HUDEP-2 (cell line): Measurements from ENCODE around the gene GOSR2.

Source experiments
- DNase-seq, 76 experiments: peaks; one replicate each; lab custom pipeline; 2025; ENCODE audit not compliant: unreplicated experiment in 76 of 76; lab: John Stamatoyannopoulos, UW

GOSR2 gene

GRCh38 chr17:46922804-46923635 is at the start of gene GOSR2:
GOSR2 (plus strand) TSS chr17:46923160; CDS start chr17:46923193, 33 bp downstream.
- peak; percentile 22 to 98 (median 84) for DNase-seq

GRCh38 chr17:46873941-46874645 is 48.9 kb upstream of the GOSR2 start:
- DNase-seq, result no peak

- no peak for DNase-seq
Measured at GRCh38 chr17:46874906-46875305, 48.1 kb upstream of the GOSR2 start.

GRCh38 chr17:46875849-46876352 is 47.1 kb upstream of the GOSR2 start:
- no peak for DNase-seq

DNA sequence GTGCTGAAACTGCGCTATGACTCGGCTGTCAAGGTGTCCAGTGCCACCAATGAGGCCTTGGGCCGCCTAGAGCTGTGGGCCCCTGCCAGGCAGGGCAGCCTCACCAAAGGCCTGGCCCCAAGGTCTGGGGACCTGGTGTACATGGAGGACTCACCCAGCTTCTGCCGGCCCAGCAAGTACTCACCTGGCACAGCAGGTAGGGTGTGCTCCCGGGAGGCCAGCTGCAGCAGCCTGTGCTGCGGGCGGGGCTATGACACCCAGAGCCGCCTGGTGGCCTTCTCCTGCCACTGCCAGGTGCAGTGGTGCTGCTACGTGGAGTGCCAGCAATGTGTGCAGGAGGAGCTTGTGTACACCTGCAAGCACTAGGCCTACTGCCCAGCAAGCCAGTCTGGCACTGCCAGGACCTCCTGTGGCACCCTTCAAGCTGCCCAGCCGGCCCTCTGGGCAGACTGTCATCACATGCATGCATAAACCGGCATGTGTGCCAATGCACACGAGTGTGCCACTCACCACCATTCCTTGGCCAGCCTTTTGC is 46.5 kb upstream of the GOSR2 start:
- peak in 21 of 76 experiments; percentile 2 to 40 (median 12) for DNase-seq

DNA sequence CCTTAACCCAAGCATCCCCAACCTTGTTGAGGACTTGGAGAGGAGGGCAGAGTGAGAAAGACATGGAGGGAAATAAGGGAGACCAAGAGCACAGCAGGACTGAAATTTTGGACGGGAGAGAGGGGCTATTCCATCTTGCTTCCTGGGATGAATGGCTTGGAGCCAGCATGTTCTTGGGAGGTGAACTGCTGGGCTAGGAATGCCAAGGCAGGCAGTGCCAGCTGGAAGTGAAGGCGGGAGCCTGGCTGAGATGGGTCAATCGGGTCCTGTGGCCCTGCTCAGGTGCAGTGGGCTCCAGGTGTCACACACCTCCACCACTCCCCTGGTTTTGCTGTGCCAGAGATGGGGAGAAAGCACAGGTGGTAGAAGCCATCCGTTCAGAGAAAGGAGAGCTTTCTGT is 46.0 kb upstream of the GOSR2 start:
- no peak for DNase-seq

DNA sequence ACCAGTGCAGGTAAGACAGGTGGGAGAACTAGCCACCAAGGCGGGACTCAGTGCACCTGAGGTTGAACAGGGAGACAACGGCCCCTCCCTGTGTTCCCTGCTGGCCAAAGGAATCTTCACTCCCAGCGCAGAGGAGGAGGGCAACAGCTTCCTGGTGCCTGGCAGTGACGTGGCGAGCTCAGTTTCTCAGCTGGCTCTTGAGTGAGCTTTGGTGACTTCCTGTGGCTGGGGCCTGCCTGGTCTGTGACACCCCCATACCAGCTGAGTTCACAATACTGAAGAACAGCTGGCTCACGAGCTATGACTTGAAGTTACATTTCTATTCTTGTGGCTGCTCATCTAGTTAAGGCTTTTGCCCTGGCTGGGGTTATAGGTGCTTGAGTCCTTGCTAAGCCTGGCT is 45.5 kb upstream of the GOSR2 start:
- no peak for DNase-seq

- DNase-seq, result no peak
Measured at GRCh38 chr17:46878055-46878454, 44.9 kb upstream of the GOSR2 start.

GRCh38 chr17:46879101-46879500 is 43.9 kb upstream of the GOSR2 start:
- DNase-seq, result no peak

GRCh38 chr17:46881015-46881414 is 41.9 kb upstream of the GOSR2 start:
- DNase-seq, result no peak

DNA sequence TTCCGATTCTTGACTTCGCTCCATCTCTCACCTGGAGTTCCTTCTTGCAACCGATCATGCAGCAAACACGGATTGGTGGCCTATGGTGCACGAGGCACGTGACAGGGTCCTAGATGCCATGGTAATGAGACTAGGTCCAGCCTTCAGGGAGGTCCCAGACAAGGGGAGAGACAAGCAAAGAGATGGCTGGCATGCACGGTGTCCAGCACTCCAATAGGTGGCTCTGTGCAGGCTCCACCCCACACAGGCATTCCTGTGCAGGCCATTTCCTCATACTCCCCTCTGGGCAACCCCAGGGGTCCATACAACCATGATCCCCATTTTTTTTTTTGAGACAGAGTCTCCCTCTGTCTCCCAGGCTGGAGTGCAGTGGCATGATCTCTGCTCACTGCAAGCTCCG is 40.3 kb upstream of the GOSR2 start:
- no peak for DNase-seq

DNA sequence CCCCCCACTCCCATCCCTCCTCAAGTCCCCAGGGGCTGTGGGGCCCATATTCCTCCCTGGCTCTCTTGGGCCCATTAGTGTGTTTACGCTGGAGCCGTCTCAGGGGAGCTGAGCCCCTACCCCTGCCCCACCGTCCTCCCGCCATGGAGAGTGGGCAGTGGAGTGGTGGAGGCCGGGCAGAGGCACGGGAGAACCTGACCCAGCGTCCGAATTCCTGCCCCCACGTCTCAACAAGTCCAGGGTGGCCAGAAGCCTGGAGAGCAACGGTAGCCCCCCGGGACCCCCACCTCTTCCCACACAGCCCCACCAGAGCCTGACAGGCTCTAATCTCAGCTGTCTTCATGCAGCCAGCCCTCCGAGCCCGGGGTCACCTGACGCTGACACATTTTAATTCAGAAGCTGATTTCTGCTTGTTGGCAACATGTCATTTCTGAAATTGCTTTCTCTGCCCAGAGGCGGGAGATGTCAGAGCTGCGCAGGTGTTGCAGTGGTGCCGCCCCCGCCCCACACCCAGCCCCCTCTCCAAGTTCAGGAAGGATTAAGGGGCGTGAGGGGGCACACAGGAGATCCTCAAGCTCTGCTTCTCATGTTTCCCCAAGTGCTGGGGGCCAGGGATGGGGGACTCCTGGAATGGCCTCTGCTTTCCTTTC is 39.0 kb upstream of the GOSR2 start:
- no peak for DNase-seq

DNA sequence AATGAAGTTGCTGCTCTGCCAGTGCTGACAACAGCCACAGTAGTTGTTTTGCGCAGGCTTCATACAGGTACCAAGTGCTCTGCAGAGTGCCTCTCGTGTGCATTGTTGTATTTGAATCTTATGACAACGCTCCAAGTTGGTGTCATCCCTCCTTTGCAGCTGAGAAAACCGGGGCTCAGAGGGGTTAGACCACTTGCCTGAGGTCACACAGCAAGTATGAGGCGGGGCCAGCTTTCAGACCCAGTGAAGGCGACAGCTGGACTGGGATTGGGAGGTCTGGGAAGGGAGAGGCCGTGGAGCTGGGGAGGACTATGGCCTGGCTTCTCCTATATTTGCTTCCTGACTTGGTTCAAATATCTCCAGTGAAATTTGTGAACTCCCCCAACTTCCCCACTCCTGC is 38.4 kb upstream of the GOSR2 start:
- no peak for DNase-seq

DNA sequence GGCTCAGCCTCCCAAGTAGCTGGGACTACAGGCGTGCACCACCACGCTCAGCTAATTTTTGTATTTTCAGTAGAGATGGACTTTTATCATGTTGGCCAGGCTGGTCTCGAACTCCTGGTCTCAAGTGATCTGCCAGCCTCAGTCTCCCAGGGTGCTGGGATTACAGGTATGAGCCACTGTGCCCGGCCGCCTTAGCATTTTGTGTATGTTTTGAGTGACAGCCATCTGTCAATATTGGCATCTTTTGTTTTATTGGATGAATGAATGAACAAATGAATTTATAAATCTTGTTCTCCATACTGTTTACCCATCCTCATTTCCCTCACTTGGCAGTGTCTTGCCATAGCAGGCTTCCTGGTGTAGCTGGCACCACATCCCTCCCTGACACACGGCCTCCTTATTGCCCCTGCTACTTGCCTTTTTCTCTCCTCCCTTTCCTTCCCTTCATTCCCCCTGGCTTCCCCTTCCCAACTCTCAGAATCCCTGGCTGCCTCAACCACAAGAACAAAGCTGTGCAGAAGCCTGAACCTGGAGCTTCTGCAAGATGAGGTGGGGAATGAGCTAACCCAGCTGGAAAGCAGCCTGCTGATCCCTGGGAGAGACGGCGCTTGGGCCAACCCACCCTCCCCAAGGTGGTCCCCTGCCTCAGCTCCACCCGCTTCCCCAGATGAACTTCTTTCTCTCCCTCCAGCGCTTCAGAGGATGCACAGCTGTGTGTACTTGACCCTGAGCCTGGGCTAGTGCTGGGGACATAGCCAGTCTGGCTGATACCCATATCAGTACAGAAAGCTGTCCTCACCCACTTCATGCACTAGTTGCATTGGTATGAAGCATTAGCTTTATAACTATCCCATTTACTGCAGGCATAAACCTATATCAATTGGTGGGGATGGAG is 37.3 kb upstream of the GOSR2 start:
- DNase-seq, result no peak

DNA sequence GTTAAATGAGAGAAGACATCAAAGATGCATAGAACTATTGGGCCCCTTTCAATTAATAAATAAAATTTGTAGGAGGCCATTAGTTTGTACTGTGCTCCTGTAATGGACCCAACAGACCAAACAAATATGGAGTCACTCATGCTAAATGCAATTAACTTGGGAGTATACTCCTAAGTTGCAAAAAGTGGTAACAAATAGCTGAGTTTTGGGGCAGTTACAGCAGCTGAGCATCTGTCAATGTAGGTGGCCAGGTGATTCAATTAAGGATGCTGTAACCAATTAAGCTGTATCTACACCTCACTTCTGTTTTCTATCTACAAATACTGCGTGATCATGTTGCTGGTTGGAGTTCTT is 36.7 kb upstream of the GOSR2 start:
- no peak for DNase-seq

DNA sequence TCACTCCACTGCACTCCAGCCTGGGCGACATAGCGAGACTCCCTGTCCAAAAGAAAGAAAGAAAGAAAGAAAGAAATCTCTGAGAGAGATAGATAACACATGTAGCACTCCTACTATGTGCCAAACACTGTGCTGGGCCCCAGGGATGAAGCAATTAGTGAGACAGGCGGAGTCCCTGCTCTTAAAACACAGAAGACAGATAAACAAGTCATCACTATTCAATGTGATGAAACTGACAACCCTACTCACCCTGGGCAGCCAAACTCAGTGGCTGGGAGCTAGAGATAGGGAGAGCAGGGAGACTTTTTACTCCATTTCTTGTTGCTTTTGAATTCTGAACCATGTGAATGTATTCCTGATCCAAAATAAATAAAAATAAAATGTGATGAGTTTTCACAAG is 35.2 kb upstream of the GOSR2 start:
- DNase-seq, result peak in 15 of 76 experiments; percentile 5 to 48 (median 21)

- DNase-seq, result no peak
Measured at GRCh38 chr17:46888727-46889126, 34.2 kb upstream of the GOSR2 start.

GRCh38 chr17:46889519-46889918 is 33.4 kb upstream of the GOSR2 start:
- no peak for DNase-seq

- DNase-seq, result no peak
Measured at GRCh38 chr17:46889992-46890564, 32.9 kb upstream of the GOSR2 start.

DNA sequence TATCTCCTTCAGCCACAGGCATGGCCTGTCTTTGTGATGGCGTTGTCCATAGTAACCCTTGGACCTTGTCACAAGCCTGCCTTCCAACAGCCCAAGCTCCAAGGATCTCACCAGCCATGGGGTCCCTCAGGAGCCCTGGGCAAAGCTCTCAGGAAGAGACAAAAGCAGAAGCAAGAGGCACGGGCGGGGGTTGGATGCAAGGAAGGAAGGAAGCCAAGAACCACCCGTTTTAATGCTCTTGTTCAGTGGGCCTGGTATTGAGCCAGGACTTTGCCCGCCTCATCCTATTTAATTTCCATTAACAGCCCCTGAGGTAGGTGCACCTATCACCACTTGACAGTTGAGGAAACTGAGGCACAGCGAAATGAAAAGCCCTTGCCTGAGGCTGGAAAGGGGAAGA is 32.3 kb upstream of the GOSR2 start:
- no peak for DNase-seq
